Measurements from ENCODE around the gene JUNB.

The JUNB gene

DNA sequence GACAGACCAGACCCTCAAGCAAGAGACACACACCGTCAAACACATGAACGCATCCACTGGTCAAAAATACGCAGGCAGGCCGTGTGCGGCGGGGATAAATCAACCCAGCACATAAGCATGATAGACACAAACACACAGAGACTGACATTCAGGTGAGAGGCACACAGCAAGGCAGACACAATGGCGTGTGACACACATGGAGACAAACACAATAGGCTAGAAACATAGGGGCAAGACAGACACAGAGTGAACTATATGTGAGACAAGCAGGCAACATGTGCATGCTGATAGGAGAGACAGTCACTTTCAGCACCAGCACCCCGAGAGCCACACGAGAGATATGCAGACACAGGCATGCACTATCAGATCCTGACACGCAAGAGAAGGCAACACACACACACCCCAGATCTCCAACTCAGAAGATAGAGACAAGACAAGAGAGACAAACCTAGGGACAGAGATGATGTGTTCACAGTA, 6.9 kb upstream of the JUNB start:
- peaks cover 58% of the 10 kb centered on the region for H3K4me1 ChIP-seq (ENCODE audit: control insufficient read depth, insufficient read depth, low read length)
- H3K27me3 ChIP-seq (ENCODE audit: control insufficient read depth in 1 of 2, insufficient read depth in 2 of 2, low read length in 2 of 2), result no peaks in the 10 kb centered on the region
- H3K4me3 ChIP-seq (ENCODE audit: low read length in 2 of 2), result peak overlapping the region in 1 of 2 donors; percentile 8
- peak overlapping the region; percentile 100 for H3K27ac ChIP-seq (ENCODE audit: low read length)
- no peaks in the 10 kb centered on the region for H3K9me3 ChIP-seq (ENCODE audit: control insufficient read depth in 2 of 2, low read length in 2 of 2)
- H3K9ac ChIP-seq (ENCODE audit: low read length in 2 of 2), result no peak overlapping the region
- no peaks in the 10 kb centered on the region for H3K36me3 ChIP-seq (ENCODE audit: control insufficient read depth in 2 of 2, insufficient read depth in 2 of 2, low read length in 2 of 2)

DNA sequence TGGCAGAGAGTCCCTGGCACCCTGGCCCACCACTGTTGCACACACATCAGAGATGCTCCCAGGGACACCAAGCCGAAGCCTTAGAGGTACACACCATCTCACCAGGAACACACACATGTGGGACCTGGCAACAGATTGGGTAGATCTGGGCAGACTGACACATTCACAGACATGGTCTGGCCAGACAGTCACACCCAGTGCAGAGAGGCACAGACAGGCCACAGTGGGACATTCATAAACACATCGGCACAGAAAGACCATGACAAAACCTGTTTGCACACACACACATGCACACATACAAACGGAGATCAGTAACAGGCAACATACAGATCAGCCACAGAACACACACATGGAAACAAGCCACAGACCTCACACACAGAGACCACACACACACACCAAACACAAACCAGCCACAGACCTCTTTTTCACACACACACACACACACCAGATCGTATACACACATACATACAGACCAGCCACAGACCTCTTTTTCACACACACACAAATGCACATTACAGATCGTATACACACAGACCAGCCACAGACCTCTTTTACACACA, 6.3 kb upstream of the JUNB start:
- H3K9ac ChIP-seq (ENCODE audit: low read length in 2 of 2), result no peak overlapping the region
- H3K36me3 ChIP-seq (ENCODE audit: control insufficient read depth in 2 of 2, insufficient read depth in 2 of 2, low read length in 2 of 2), result no peaks in the 10 kb centered on the region
- H3K9me3 ChIP-seq (ENCODE audit: control insufficient read depth in 2 of 2, low read length in 2 of 2), result no peaks in the 10 kb centered on the region
- H3K27ac ChIP-seq (ENCODE audit: low read length), result peak overlapping the region; percentile 100
- H3K27me3 ChIP-seq (ENCODE audit: control insufficient read depth in 1 of 2, insufficient read depth in 2 of 2, low read length in 2 of 2), result no peaks in the 10 kb centered on the region
- peak overlapping the region in 1 of 2 donors; percentile 15 for H3K4me3 ChIP-seq (ENCODE audit: low read length in 2 of 2)
- peaks cover 57% of the 10 kb centered on the region for H3K4me1 ChIP-seq (ENCODE audit: control insufficient read depth, insufficient read depth, low read length)

DNA sequence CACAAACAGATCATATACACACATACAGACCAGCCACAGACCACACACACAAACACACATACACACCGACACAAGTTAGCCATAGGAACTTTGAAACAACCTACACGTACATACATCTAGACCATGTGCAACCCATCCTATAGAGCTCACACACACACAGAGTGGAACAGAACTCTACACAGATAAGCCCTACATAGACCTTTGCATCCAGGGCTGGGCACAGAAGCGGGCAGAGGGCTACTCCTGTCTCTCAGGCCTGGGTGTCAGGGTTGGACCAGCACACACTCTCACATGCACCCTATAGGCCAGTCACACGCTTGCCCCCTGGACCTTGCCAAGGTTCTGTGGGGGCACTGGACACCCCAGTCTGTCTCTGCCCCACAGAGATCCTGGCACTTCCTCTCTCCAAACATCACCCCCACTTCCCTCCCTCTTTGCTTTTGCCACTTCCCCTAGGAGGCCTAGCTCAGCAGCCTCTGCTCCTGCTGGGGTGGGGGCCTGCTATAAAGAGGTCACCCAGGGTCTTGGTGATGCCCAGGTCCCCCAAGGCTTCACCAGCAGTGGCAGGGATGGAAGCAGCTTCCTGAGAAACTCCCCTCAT, 5.8 kb upstream of the JUNB start:
- no peaks in the 10 kb centered on the region for H3K9me3 ChIP-seq (ENCODE audit: control insufficient read depth in 2 of 2, low read length in 2 of 2)
- H3K27me3 ChIP-seq (ENCODE audit: control insufficient read depth in 1 of 2, insufficient read depth in 2 of 2, low read length in 2 of 2), result no peaks in the 10 kb centered on the region
- H3K4me3 ChIP-seq (ENCODE audit: low read length in 2 of 2), result peak overlapping the region in 1 of 2 donors; percentile 15
- H3K4me1 ChIP-seq (ENCODE audit: control insufficient read depth, insufficient read depth, low read length), result peaks cover 63% of the 10 kb centered on the region
- peak overlapping the region; percentile 100 for H3K27ac ChIP-seq (ENCODE audit: low read length)
- H3K9ac ChIP-seq (ENCODE audit: low read length in 2 of 2), result no peak overlapping the region
- H3K36me3 ChIP-seq (ENCODE audit: control insufficient read depth in 2 of 2, insufficient read depth in 2 of 2, low read length in 2 of 2), result no peaks in the 10 kb centered on the region

DNA sequence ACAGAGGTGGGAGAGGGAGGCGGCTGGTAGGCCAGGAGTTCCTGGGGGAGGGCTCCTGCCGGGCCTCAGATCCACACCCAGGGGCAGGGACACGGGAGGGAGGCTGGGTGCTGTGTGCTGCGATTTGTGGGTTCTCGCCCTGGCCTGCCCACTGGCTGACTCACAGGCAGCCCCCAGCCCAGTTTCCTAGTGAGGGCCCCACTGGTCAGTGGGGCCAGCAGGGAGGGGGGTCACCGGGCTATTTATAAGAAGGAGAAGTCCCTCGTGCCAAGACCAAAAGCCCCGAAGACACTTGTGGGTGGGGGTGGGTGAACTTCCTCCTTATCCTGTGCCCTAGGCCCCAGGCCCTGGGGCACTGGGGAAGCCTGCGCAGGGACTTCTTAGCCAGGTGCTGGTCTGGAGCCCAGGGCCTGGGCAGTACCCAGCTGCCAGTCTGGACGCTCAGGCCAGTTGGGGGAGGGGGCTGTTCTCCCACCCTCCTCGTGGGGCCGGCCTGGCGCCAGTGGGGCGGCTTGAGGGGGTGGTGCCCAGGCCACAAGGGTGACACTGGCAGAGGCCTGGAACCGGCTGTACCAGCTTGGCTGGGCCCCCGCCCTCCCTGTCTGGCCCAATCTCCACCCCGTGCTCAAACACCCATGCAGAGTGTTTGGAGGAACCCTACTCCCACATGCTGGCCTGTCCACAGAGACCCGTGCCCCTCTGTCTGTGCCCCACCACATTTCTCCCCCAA, 5.0 kb upstream of the JUNB start:
- Histone ChIP-seq H3K4me3 (ENCODE audit: low read length in 2 of 2) (no peak overlapping the region), H3K9me3 (ENCODE audit: control insufficient read depth in 2 of 2, low read length in 2 of 2) (no peaks in the 10 kb centered on the region), H3K4me1 (ENCODE audit: control insufficient read depth, insufficient read depth, low read length) (peaks cover 69% of the 10 kb centered on the region), H3K27me3 (ENCODE audit: control insufficient read depth in 1 of 2, insufficient read depth in 2 of 2, low read length in 2 of 2) (no peaks in the 10 kb centered on the region), H3K27ac (ENCODE audit: low read length) (peak overlapping the region; percentile 100), H3K36me3 (ENCODE audit: control insufficient read depth in 2 of 2, insufficient read depth in 2 of 2, low read length in 2 of 2) (no peaks in the 10 kb centered on the region), H3K9ac (ENCODE audit: low read length in 2 of 2) (no peak overlapping the region)

DNA sequence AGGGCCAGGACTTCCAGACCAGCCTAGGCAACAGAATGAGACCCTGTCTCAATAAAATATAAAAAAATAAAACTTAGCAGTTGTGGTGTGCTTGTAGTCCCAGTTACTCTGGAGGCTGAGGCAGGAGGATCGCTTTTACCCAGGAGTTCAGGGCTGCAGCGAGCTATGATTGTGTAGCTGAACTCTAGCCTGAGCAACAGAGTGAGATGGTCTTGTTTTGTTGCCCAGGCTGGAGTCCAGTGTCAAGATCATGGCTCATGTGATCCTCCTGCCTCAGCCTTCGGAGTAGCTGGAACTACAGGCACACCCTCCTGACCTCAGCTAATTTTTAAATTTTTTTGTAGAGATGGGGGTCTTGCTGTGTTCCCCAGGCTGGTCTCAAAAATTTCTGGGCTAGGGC, 4.3 kb upstream of the JUNB start:
- peak overlapping the region; percentile 100 for H3K27ac ChIP-seq (ENCODE audit: low read length)
- H3K4me3 ChIP-seq (ENCODE audit: low read length in 2 of 2), result no peak overlapping the region
- H3K4me1 ChIP-seq (ENCODE audit: control insufficient read depth, insufficient read depth, low read length), result peaks cover 64% of the 10 kb centered on the region
- H3K9ac ChIP-seq (ENCODE audit: low read length in 2 of 2), result no peak overlapping the region
- H3K9me3 ChIP-seq (ENCODE audit: control insufficient read depth in 2 of 2, low read length in 2 of 2), result no peaks in the 10 kb centered on the region
- H3K36me3 ChIP-seq (ENCODE audit: control insufficient read depth in 2 of 2, insufficient read depth in 2 of 2, low read length in 2 of 2), result no peaks in the 10 kb centered on the region
- no peaks in the 10 kb centered on the region for H3K27me3 ChIP-seq (ENCODE audit: control insufficient read depth in 1 of 2, insufficient read depth in 2 of 2, low read length in 2 of 2)

DNA sequence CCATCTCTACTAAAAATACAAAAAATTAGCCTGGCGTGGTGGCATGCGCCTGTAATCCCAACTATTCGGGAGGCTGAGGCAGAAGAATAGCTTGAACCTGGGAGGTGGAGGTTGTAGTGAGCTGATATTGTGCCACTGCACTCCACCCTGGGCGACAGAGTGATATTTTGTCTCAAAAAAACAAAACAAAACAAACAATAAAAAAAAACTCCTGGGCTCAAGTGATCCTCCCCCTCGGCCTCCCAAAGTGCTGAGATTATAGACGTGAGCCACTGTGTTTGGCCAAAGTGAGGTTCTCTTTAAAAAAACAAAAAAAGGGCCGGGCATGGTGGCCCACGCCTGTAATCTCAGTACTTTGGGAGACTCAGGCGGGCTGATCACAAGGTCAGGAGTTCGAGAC, 3.8 kb upstream of the JUNB start:
- Histone ChIP-seq H3K9ac (ENCODE audit: low read length in 2 of 2) (no peak overlapping the region), H3K4me1 (ENCODE audit: control insufficient read depth, insufficient read depth, low read length) (peaks cover 62% of the 10 kb centered on the region), H3K4me3 (ENCODE audit: low read length in 2 of 2) (no peak overlapping the region), H3K27me3 (ENCODE audit: control insufficient read depth in 1 of 2, insufficient read depth in 2 of 2, low read length in 2 of 2) (no peaks in the 10 kb centered on the region), H3K27ac (ENCODE audit: low read length) (peak overlapping the region; percentile 100), H3K36me3 (ENCODE audit: control insufficient read depth in 2 of 2, insufficient read depth in 2 of 2, low read length in 2 of 2) (peaks cover 0 to 2% of the 10 kb centered on the region in 2 donors), H3K9me3 (ENCODE audit: control insufficient read depth in 2 of 2, low read length in 2 of 2) (no peaks in the 10 kb centered on the region)

DNA sequence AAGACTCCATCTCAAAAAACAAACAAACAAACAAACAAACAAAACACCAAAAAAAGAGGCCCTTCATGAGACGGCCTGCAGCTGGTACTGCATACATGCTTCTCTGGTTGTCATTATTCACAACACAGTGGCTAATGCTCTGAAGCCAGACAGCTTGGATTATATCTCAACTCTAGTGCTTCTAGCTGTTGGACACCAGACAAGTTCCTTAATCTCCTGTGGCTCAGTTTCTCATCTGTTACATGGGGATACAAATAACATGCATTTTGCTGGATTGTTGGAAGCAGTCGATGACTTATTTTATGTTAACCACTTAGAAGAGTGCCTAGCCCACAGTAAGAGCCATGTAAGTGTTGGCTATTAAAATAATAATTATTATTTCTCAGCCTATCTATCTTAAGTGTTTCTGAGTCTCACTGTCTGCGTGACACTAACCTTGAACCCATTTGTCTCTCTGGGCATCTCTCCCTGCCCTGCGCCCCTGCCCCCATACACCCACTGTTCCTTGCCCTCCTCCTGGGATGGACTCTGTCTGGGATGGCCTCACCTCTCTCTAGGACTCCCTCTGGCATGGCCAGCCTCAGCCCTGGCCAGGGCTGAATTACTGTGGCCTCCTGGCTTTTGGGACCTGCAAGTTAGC, 3.1 kb upstream of the JUNB start:
- peak overlapping the region; percentile 100 for H3K27ac ChIP-seq (ENCODE audit: low read length)
- H3K36me3 ChIP-seq (ENCODE audit: control insufficient read depth in 2 of 2, insufficient read depth in 2 of 2, low read length in 2 of 2), result peaks cover 0 to 4% of the 10 kb centered on the region in 2 donors
- no peaks in the 10 kb centered on the region for H3K27me3 ChIP-seq (ENCODE audit: control insufficient read depth in 1 of 2, insufficient read depth in 2 of 2, low read length in 2 of 2)
- H3K9ac ChIP-seq (ENCODE audit: low read length in 2 of 2), result peak overlapping the region; percentile 81 to 87
- peaks cover 56% of the 10 kb centered on the region for H3K4me1 ChIP-seq (ENCODE audit: control insufficient read depth, insufficient read depth, low read length)
- H3K4me3 ChIP-seq (ENCODE audit: low read length in 2 of 2), result peak overlapping the region; percentile 62 to 100
- H3K9me3 ChIP-seq (ENCODE audit: control insufficient read depth in 2 of 2, low read length in 2 of 2), result no peaks in the 10 kb centered on the region

DNA sequence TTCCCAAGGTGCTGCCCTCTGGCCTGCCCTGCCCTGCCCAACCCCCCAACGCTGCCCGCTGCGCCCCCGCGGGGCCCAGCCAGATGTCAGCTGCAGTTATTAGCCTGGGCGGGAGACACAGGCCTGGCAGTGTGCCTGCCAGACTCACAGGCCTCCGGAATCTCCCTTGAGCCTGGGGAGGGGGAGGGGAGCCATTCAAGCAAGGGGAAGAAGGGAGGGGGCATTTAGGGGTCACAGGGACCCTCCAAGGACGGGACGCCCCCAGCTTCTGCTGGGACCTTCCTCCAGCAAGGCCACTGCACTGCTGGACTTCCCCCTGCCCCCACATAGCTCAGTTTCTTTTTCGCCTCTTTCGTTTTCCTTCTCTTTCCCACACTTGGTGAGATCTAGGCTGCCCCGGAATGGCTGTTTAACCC, 2.6 kb upstream of the JUNB start:
- Histone ChIP-seq H3K9me3 (ENCODE audit: control insufficient read depth in 2 of 2, low read length in 2 of 2) (no peaks in the 10 kb centered on the region), H3K4me3 (ENCODE audit: low read length in 2 of 2) (peak overlapping the region; percentile 62 to 100), H3K27me3 (ENCODE audit: control insufficient read depth in 1 of 2, insufficient read depth in 2 of 2, low read length in 2 of 2) (no peaks in the 10 kb centered on the region), H3K36me3 (ENCODE audit: control insufficient read depth in 2 of 2, insufficient read depth in 2 of 2, low read length in 2 of 2) (peaks cover 0 to 4% of the 10 kb centered on the region in 2 donors), H3K27ac (ENCODE audit: low read length) (peak overlapping the region; percentile 100), H3K9ac (ENCODE audit: low read length in 2 of 2) (peak overlapping the region; percentile 81 to 87), H3K4me1 (ENCODE audit: control insufficient read depth, insufficient read depth, low read length) (peaks cover 53% of the 10 kb centered on the region)

DNA sequence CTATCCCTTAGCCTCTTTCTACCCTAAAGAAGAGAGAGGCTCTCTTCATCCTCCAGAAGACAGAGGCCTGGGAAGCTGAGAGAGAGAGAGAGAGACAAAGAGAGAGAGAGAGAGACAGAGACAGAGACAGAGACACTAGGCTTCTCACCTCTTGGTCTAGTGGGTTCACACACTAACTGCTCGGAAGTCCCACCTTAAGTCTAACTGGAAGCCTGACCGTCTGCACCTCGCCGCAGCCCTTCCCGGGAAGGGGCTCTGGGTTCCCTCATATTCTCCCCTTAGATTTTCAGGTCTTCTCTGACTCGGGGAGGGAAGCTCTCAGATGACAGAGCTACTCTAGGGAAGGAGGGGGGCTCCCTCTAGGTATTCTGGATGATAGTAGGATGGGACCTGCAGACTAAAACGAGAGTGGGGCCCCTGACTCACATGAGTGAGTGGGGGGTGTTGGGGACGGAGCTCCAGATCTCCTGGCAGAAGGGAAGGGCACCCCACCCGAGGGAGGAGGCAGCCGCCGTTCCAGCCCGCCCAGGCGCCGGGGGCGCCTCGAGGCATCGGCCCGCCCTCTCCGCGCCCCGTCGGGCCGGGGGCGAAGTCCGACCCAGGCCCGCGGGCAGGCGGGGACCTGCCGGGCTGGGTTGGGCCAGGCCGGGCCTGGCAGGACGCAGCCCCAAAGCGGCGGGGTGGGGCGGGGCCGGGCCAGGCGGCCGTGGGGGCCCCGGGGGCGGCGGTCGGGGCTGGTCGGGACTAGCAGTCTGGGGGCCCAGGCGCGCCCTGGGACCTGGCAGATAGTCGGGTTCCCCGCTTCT, 2.0 kb upstream of the JUNB start:
- H3K9ac ChIP-seq (ENCODE audit: low read length in 2 of 2), result peak overlapping the region; percentile 81 to 87

More for the DNA sequence above, 2.0 kb upstream of the JUNB start:
- no peaks in the 10 kb centered on the region for H3K27me3 ChIP-seq (ENCODE audit: control insufficient read depth in 1 of 2, insufficient read depth in 2 of 2, low read length in 2 of 2)
- H3K4me3 ChIP-seq (ENCODE audit: low read length in 2 of 2), result peak overlapping the region; percentile 62 to 100
- H3K27ac ChIP-seq (ENCODE audit: low read length), result peak overlapping the region; percentile 100
- H3K36me3 ChIP-seq (ENCODE audit: control insufficient read depth in 2 of 2, insufficient read depth in 2 of 2, low read length in 2 of 2), result peaks cover 0 to 4% of the 10 kb centered on the region in 2 donors
- peaks cover 54% of the 10 kb centered on the region for H3K4me1 ChIP-seq (ENCODE audit: control insufficient read depth, insufficient read depth, low read length)
- H3K9me3 ChIP-seq (ENCODE audit: control insufficient read depth in 2 of 2, low read length in 2 of 2), result no peaks in the 10 kb centered on the region

All from stomach smooth muscle (tissue), 2 donors.